CD4-positive, alpha-beta T cell treated with Interleukin-6 at 100 ng/mL for 8 hours (primary cell): ENCODE results near the gene MBD3L2.
"Not testable (repeated sequence)": the region's sequence is repeated elsewhere in the genome, so short reads cannot be mapped to it uniquely, and the experiment has no call there.

Experiments used
- DNase-seq: peaks from one replicate; pipeline ENCODE4 v3.0.0-alpha.2; 2020; ENCODE audit warnings: mixed read lengths, low spot score

The MBD3L2 gene

GRCh38 chr19:7063339-7063738 lies 14.2 kb downstream of the MBD3L2 start:
- no peak for DNase-seq

GRCh38 chr19:7063764-7064418 lies 14.8 kb downstream of the MBD3L2 start:
- no peak for DNase-seq

- DNase-seq = not testable (repeated sequence)
These were observed 18.0 kb downstream of the MBD3L2 start for GRCh38 chr19:7067122-7067521.

- DNase-seq = no peak
These were observed 18.6 kb downstream of the MBD3L2 start for GRCh38 chr19:7067716-7068115.

- no peak for DNase-seq
These were observed 19.5 kb downstream of the MBD3L2 start for GRCh38 chr19:7068599-7068998.

GRCh38 chr19:7069042-7069903 lies 20.2 kb downstream of the MBD3L2 start, which contains the start of gene ZNF557:
TSS of gene ZNF557 (plus strand) at chr19:7069703. CDS start at chr19:7075075, 5,372 bp downstream.
- peak; percentile 99 for DNase-seq

- DNase-seq = peak; percentile 13
These were observed 20.7 kb downstream of the MBD3L2 start for GRCh38 chr19:7069904-7070226.

- DNase-seq = no peak
These were observed 23.4 kb downstream of the MBD3L2 start for GRCh38 chr19:7072541-7072940.

GRCh38 chr19:7074705-7075282 lies 25.7 kb downstream of the MBD3L2 start:
- DNase-seq = no peak

GRCh38 chr19:7076151-7076550 lies 27.0 kb downstream of the MBD3L2 start:
- DNase-seq = no peak

- no peak for DNase-seq
These were observed 28.9 kb downstream of the MBD3L2 start for GRCh38 chr19:7078008-7078407.

GRCh38 chr19:7083076-7083956 lies 34.2 kb downstream of the MBD3L2 start:
- DNase-seq = no peak

- no peak for DNase-seq
These were observed 39.9 kb downstream of the MBD3L2 start for GRCh38 chr19:7088999-7089398.

- DNase-seq = no peak
These were observed 49.0 kb downstream of the MBD3L2 start for GRCh38 chr19:7098096-7098495.

GRCh38 chr19:7098701-7099596 lies 49.8 kb downstream of the MBD3L2 start:
- DNase-seq = peak; percentile 88

GRCh38 chr19:7099597-7099921 lies 50.4 kb downstream of the MBD3L2 start:
- DNase-seq = no peak
